ENCODE measurements around the gene CIC. TPM values are rescaled to one million over a fixed set of nuclear protein-coding genes. Genes with fewer than 3 reads are reported as not detected.

Gene CIC
- total and polyA plus RNA-seq, 2 of the 13 experiments (the other 11 are each of a cell fraction or from before 2014, with no cell fraction given), result 5.9 to 8.0 TPM

- H3K4me2 ChIP-seq (ENCODE audit: low read depth, low read length), result peak overlapping the region; percentile 94
- intact Hi-C loops (cut with micrococcal nuclease; ENCODE audit: unreplicated experiment), result loop anchor here (1.0 to 2.0 kb wide), 2 partner anchors 24 to 38 kb away; no protein-coding TSS in a partner anchor
- peak; percentile 49 for ATAC-seq
- H2AFZ ChIP-seq (ENCODE audit: low read length), result peak overlapping the region; percentile 60
- H3K36me3 ChIP-seq (replicated peaks in 1 of 2; ENCODE audit: control insufficient read depth in 1 of 2, insufficient read depth in 2 of 2, low read length in 2 of 2), result peaks cover 4 to 20% of the 10 kb centered on the region in 2 experiments; a peak in 3 of 5 replicates
- in situ Hi-C loops (cut with HindIII; ENCODE audit: extremely low pct_ligation_motif_present, low pct_unique_long_range_greater_than_20kb), result no loop called here
- no peaks in the 10 kb centered on the region for H3K9me3 ChIP-seq (ENCODE audit: low read length)
- H3K27me3 ChIP-seq (ENCODE audit: control insufficient read depth in 1 of 2, insufficient read depth in 2 of 2, low read length in 2 of 2), result no peaks in the 10 kb centered on the region; a peak in 1 of 5 replicates
- DNase-seq (ENCODE audit: low spot score), result peak; percentile 93
- WGBS (ENCODE audit: low lambda C conversion rate), result 2% methylated on average over 43 of the region's 45 CpGs
- peaks cover 57% of the 10 kb centered on the region for H3K4me1 ChIP-seq (ENCODE audit: insufficient read depth, low read length)
- peak overlapping the region; percentile 97 for H3K9ac ChIP-seq (ENCODE audit: insufficient read depth, low read depth, low read length)
- no TSS peak for BruUV-seq (replicated peaks)
- peaks cover 14% of the 10 kb centered on the region; the same call in 1 of the 2 replicates for H4K20me1 ChIP-seq (ENCODE audit: insufficient read depth, low read length)
- peaks cover 21% of the 10 kb centered on the region for H3K79me2 ChIP-seq (ENCODE audit: insufficient read depth, low read length)
- H3K4me3 ChIP-seq (replicated peaks in 1 of 3; ENCODE audit: insufficient read depth in 1 of 3, low read depth in 2 of 3, low read length in 3 of 3), result peak overlapping the region; percentile 79 to 86 (median 81)
- ChIA-PET CTCF (ENCODE audit: low intra/inter-chr PET ratio, low total read pairs) (interaction anchor here (0.6 to 4.3 kb wide), 4 partner anchors 35 to 52 kb away, joined by 3 to 34 read pairs (median 4); no protein-coding TSS in a partner anchor), POLR2A (interaction anchor here (1.0 to 6.6 kb wide), 9 partner anchors 9 to 58 kb away, joined by 3 to 117 read pairs (median 9); partner anchors contain the start of genes DEDD2, PAFAH1B3 and PRR19)
- peak; percentile 89 for FAIRE-seq
- H3K27ac ChIP-seq (ENCODE audit: extremely low read length, insufficient read depth, low read length), result peak overlapping the region; percentile 92
- TF ChIP-seq PITX1 (CRISPR knock-in tag; IDR thresholded peaks at IDR 0.05), result 0 out of 2 replicates have a peak, but pooled peaks have one; percentile 16
- TF ChIP-seq SOX5 (CRISPR knock-in tag; IDR thresholded peaks at IDR 0.05; ENCODE audit: borderline replicate concordance), result 0 out of 2 replicates have a peak, but pooled peaks have one; percentile 16
- peak; percentile 31; the same call in 1 of the 2 replicates for TF ChIP-seq HOXD1 (CRISPR knock-in tag; IDR thresholded peaks at IDR 0.05)
- TF ChIP-seq ZSCAN25 (CRISPR knock-in tag; IDR thresholded peaks at IDR 0.05), result 0 out of 2 replicates have a peak, but pooled peaks have one; percentile 30
- 0 out of 2 replicates have a peak, but pooled peaks have one; percentile 80 for TF ChIP-seq ZNF597 (CRISPR knock-in tag; IDR thresholded peaks at IDR 0.05)
- TF ChIP-seq RAD21 (CRISPR knock-in tag; IDR thresholded peaks at IDR 0.05), result peak; percentile 53
- peak; percentile 30; the same call in 1 of the 2 replicates for TF ChIP-seq JUN (CRISPR knock-in tag; IDR thresholded peaks at IDR 0.05)
- TF ChIP-seq YEATS2 (CRISPR knock-in tag; IDR thresholded peaks at IDR 0.05; ENCODE audit: borderline replicate concordance), result peak; percentile 71; the same call in 1 of the 2 replicates
- peak; percentile 91; the same call in 2 of the 3 replicates for TF ChIP-seq MXI1 (IDR thresholded peaks at IDR 0.05; ENCODE audit: borderline replicate concordance, low read depth, low read length)
- TF ChIP-seq ZNF503 (CRISPR knock-in tag; IDR thresholded peaks at IDR 0.05), result peak; percentile 71; the same call in 1 of the 2 replicates
- TF ChIP-seq, protein P1, sequence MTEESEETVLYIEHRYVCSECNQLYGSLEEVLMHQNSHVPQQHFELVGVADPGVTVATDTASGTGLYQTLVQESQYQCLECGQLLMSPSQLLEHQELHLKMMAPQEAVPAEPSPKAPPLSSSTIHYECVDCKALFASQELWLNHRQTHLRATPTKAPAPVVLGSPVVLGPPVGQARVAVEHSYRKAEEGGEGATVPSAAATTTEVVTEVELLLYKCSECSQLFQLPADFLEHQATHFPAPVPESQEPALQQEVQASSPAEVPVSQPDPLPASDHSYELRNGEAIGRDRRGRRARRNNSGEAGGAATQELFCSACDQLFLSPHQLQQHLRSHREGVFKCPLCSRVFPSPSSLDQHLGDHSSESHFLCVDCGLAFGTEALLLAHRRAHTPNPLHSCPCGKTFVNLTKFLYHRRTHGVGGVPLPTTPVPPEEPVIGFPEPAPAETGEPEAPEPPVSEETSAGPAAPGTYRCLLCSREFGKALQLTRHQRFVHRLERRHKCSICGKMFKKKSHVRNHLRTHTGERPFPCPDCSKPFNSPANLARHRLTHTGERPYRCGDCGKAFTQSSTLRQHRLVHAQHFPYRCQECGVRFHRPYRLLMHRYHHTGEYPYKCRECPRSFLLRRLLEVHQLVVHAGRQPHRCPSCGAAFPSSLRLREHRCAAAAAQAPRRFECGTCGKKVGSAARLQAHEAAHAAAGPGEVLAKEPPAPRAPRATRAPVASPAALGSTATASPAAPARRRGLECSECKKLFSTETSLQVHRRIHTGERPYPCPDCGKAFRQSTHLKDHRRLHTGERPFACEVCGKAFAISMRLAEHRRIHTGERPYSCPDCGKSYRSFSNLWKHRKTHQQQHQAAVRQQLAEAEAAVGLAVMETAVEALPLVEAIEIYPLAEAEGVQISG (CRISPR knock-in tag; IDR thresholded peaks at IDR 0.05), result peak; percentile 96
- TF ChIP-seq NFATC3 (CRISPR knock-in tag; IDR thresholded peaks at IDR 0.05), result no peak
- TF ChIP-seq TARDBP (CRISPR knock-in tag; IDR thresholded peaks at IDR 0.05), result peak; percentile 63
- peak; percentile 37; the same call in 1 of the 2 replicates for TF ChIP-seq CBX5 (CRISPR knock-in tag; IDR thresholded peaks at IDR 0.05; ENCODE audit: borderline replicate concordance)
- peak; percentile 98 for TF ChIP-seq NR2C2 (CRISPR knock-in tag; IDR thresholded peaks at IDR 0.05; ENCODE audit: borderline replicate concordance)
Observed at GRCh38 chr19:42244347-42245220, 24.5 kb upstream of the CIC start.
